Muscle layer of colon (tissue), 2 donors: Measurements from ENCODE around the gene CA4.

Experiments
- H3K27ac ChIP-seq: one replicate; pipeline ENCODE4 v1.7.0; 2013; ENCODE audit warnings: low read depth, mild to moderate bottlenecking, low read length, moderate library complexity
- H3K27me3 ChIP-seq, 2 donors: one replicate each; pipeline ENCODE4 v1.7.0; 2013; ENCODE audit warnings: low read length in 2 of 2, mild to moderate bottlenecking in 2 of 2; ENCODE audit not compliant: insufficient read depth in 2 of 2, control insufficient read depth in 1 of 2
- H3K36me3 ChIP-seq: one replicate; pipeline ENCODE4 v1.7.0; 2013; ENCODE audit warnings: mild to moderate bottlenecking, low read length; ENCODE audit not compliant: insufficient read depth
- H3K4me1 ChIP-seq: one replicate; pipeline ENCODE4 v1.7.0; 2013; ENCODE audit warnings: mild to moderate bottlenecking, low read length; ENCODE audit not compliant: insufficient read depth
- H3K4me3 ChIP-seq, 2 donors: one replicate each; pipeline ENCODE4 v1.7.0; 2013; ENCODE audit warnings: low read length in 2 of 2, low read depth in 1 of 2, mild to moderate bottlenecking in 1 of 2, moderate library complexity in 1 of 2
- H3K9ac ChIP-seq: one replicate; pipeline ENCODE4 v1.7.0; 2013; ENCODE audit warnings: low read length
- H3K9me3 ChIP-seq: one replicate; pipeline ENCODE4 v1.7.0; 2013; ENCODE audit warnings: mild to moderate bottlenecking, low read length
- donor health status: abdominal sarcoma.
- donor health status: Adenocarcinoma of cecum.

CA4 gene

DNA sequence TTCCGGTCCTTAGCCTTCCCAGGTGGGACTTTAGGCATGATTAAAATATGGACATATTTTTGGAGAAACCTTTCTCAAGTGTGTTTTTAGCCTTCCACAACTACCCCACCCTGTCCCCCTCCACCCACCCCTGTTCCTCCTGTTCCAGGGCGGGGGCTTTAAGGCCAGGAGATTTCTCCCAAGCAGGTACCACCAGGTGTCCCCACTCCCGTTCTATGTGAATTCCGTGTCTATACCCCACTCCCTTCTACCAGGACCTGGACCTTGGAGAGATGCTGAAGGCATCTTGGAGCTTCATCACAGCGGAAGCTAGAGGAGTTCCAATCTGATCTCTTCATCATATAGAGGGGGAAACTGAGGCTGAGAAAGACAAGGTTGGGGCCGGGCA lies 9.7 kb downstream of the CA4 start:
- Histone ChIP-seq H3K27me3 (peaks cover 0 to 27% of the 10 kb centered on the region in 2 donors), H3K4me1 (no peaks in the 10 kb centered on the region), H3K27ac (no peak overlapping the region), H3K9me3 (no peaks in the 10 kb centered on the region), H3K9ac (no peak overlapping the region), H3K4me3 (no peak overlapping the region), H3K36me3 (no peaks in the 10 kb centered on the region)

DNA sequence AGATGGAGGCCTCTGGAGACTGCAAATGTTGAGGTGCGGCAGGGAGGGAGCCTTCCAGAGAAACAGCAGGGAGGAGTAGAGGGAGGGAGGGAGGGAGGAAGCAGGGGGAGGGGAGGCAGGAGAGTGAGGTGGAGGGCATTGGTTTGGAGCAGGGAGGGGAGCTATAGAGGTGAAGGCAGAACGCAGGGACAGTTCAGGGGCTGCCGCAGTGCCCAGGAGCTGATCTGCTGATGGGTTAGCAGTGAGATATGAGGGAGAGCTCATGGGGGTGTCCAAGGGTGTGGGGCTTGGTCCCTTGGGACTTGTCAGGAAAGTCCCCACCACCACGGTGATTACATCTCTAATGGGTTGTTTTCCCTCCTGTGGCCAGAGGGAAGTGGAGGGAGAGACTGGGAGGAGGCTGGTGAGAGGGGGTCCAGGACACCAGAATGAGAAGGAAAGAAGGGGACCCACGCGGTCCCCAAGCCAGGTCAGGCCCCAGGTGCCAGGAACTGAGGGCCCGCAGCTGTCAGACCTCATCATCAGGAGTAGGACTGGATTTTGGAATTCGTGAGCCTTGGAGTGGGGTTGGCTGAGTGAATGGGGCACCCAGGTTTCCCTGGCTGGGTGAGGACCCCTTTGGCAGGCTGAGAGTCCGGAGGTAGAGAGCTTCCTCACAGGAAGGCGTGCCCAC lies 11.2 kb downstream of the CA4 start:
- H3K4me1 ChIP-seq = no peaks in the 10 kb centered on the region
- peaks cover 0 to 21% of the 10 kb centered on the region in 2 donors for H3K27me3 ChIP-seq
- no peak overlapping the region for H3K9ac ChIP-seq
- no peaks in the 10 kb centered on the region for H3K9me3 ChIP-seq
- H3K36me3 ChIP-seq = no peaks in the 10 kb centered on the region
- no peak overlapping the region for H3K4me3 ChIP-seq
- H3K27ac ChIP-seq = no peak overlapping the region

DNA sequence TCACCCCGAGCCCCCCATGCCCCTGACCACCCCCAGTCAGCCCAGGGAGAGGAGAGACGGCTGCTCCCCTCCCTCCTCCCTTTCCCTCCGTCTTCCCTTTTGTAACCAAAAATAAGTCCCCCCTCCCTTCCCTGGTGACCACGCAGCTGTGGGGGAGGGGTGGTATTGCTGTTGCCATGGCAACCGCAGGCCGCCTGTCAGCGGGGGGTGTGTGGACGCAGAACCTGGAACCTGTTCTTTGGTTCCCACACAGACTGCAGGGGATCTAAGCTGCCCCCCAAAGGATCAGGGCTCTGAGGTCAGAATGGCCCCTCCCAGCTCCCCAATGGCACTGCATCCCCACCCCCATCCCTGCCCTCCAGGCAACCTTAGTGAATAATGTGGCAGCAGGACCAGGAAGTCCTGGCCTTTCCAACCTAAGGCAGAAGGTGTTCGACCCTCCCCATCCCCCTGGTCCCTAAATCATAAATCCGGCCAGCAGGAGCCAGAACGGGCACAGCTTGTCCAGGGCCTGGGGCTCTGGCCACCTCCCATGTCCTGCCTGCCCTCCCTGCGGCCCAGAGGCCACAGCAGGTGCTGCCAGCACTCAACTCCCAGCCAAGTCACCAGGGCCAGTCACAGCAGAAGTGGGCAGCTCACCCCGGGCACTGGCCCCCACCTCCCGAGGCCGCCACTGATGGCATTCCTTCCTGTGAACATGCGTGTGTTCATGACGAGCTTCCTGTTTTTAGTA lies 12.0 kb downstream of the CA4 start:
- Histone ChIP-seq H3K27ac (no peak overlapping the region), H3K27me3 (peaks cover 0 to 19% of the 10 kb centered on the region in 2 donors), H3K9ac (no peak overlapping the region), H3K4me3 (no peak overlapping the region), H3K4me1 (no peaks in the 10 kb centered on the region), H3K36me3 (no peaks in the 10 kb centered on the region), H3K9me3 (no peaks in the 10 kb centered on the region)

DNA sequence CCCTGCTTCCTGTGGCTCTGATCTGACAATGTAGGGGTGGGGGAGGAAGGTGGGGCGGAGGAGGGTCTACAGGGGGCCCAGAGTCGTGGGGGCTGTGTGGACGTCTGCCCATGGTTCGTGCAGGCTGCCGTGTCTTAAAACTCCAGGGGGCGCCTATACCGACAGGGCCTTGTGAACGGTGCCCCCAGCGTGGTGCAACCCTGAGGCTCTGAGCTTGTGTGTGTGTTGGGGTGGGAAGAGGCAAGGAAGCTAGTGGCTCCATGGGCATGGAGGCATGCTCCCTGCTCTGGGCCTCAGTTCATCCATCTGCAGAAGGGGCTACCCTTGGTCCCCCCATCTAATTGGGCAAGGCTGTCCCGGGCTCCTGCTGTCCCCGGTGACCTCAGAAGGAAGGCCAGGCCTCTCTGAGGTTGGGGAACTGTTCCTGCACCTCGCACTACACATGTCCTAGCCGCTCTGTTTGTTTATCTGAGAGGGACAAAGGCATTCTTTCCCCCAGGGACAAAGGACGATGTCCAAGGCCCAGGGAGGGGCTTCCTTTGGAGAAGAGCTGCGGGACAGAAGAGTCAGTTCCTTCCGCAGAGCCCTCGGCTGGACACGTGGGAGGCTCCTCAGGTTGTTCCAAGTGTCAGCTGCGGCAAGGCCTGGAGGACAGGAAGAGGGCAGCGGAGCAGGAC lies 13.5 kb downstream of the CA4 start:
- H3K27ac ChIP-seq = no peak overlapping the region
- no peak overlapping the region for H3K9ac ChIP-seq
- peaks cover 0 to 8% of the 10 kb centered on the region in 2 donors for H3K27me3 ChIP-seq
- H3K4me3 ChIP-seq = no peak overlapping the region
- no peaks in the 10 kb centered on the region for H3K36me3 ChIP-seq
- H3K9me3 ChIP-seq = no peaks in the 10 kb centered on the region
- no peaks in the 10 kb centered on the region for H3K4me1 ChIP-seq

DNA sequence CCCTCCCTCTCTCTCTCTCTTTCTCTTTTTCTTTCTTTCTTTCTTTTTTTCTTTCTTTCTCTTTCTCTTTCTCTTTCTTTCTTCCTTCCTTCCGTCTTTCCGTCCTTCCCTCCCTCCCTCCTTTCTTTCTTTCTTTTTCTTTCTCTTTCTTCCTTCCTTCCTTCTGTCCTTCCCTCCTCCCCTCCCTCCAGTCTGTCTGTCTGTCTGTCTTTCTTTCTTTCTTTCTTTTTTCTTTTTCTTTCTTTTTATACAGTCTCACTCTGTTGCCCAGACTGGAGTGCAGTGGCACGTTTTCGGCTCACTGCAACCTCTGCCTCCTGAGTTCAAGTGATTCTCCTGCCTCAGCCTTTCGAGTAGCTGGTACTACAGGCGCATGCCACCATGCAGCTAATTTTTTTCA lies 14.4 kb downstream of the CA4 start:
- Histone ChIP-seq H3K9ac (no peak overlapping the region), H3K9me3 (no peaks in the 10 kb centered on the region), H3K27ac (no peak overlapping the region), H3K4me1 (no peaks in the 10 kb centered on the region), H3K4me3 (no peak overlapping the region), H3K36me3 (no peaks in the 10 kb centered on the region), H3K27me3 (peaks cover 0 to 1% of the 10 kb centered on the region in 2 donors)

DNA sequence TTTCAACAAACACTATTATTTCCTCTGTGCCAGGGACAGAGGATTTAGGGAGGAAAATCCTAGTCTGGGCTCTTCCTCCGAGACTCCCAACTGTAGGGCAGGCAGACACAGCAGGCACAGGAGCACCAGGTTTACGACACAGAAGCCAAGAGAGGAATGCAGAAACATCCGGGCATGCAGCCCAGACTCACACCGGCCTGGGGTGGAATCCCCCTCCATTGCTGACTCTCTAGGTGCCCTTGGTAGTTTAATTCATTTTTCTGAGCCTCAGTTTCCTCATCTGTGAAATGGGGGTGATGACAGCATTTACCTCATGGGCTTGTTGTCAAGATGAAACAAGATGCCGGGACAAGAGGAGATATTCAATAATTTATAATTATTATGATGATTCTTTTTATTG lies 14.9 kb downstream of the CA4 start:
- no peaks in the 10 kb centered on the region for H3K36me3 ChIP-seq
- H3K9me3 ChIP-seq = no peaks in the 10 kb centered on the region
- no peak overlapping the region for H3K9ac ChIP-seq
- H3K4me3 ChIP-seq = no peak overlapping the region
- no peak overlapping the region for H3K27ac ChIP-seq
- H3K4me1 ChIP-seq = no peaks in the 10 kb centered on the region
- no peaks in the 10 kb centered on the region for H3K27me3 ChIP-seq

DNA sequence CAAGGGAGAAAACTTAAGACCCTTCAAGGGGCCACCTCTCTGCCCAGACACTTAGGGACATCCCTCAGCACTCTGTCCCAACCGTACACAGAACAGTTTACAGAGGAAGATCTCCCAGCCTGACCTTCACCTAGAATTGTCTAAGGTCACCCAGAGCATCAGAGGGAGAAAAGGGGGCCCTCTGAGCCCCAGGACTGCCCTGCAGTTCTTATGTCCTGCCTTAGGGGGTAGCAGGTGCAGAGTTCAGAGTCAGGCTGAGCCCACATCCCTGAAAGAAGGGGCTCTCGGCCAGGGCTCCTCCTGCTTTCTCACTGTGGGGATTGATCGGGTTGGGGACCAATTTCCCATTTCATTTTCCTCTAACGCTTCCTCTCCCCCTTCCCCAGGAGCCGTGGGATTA lies 15.4 kb downstream of the CA4 start:
- no peaks in the 10 kb centered on the region for H3K4me1 ChIP-seq
- no peaks in the 10 kb centered on the region for H3K9me3 ChIP-seq
- no peaks in the 10 kb centered on the region for H3K27me3 ChIP-seq
- no peaks in the 10 kb centered on the region for H3K36me3 ChIP-seq
- no peak overlapping the region for H3K27ac ChIP-seq
- H3K9ac ChIP-seq = no peak overlapping the region
- H3K4me3 ChIP-seq = no peak overlapping the region

DNA sequence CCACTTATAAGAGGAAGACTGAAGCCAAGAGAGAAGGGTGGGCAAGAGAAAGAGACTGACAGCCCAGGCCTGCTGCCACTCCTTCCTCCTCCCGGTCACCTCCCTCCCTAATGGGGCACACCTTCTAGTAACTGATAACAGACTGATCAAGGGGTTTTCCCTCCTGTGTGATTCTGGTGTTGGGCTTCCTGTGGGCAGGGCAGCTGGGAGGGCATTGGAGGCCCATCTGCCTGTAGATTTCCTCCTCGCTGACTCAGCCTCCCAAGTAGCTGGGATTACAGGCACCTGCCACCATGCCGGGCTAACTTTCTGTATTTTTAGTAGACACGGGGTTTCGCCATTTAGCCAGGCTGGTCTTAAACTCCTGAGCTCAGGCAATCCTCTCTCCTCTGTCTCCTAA lies 16.2 kb downstream of the CA4 start:
- Histone ChIP-seq H3K4me3 (no peak overlapping the region), H3K9me3 (no peaks in the 10 kb centered on the region), H3K9ac (no peak overlapping the region), H3K4me1 (no peaks in the 10 kb centered on the region), H3K36me3 (no peaks in the 10 kb centered on the region), H3K27ac (no peak overlapping the region), H3K27me3 (no peaks in the 10 kb centered on the region)

DNA sequence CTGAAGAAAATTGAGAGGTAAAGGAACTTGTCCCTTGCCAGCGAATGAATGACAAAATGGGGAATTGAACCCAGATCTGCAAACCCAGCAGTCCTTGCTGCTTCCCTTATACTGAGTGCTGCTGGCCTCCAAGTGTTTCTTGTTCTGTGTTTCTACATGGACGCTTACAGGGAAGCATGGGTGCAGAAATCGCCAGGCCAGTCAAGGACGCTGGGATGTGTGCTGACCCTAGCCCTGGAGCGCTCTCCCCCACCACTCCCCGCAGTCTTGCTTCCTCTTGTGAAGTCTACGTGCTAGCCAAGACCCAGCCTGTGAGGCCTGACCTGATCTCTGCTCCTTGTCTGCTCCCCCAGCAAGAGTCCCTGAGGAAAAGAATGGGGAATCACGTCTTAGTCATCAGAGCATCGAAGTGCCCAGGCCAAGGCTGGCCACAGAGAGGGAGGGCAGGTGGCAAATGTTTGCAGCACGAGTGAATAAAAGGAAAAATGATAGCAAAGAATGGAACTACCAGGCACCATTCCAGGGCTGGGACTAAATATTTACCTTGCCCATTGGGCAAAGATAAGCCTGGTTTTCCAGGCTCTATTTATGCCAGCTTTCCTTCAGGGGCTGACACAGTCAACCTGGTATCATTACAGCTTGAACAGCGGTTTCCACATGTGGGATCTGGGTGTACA lies 17.4 kb downstream of the CA4 start:
- Histone ChIP-seq H3K36me3 (no peaks in the 10 kb centered on the region), H3K4me1 (no peaks in the 10 kb centered on the region), H3K27ac (no peak overlapping the region), H3K27me3 (no peaks in the 10 kb centered on the region), H3K9me3 (no peaks in the 10 kb centered on the region), H3K4me3 (no peak overlapping the region), H3K9ac (no peak overlapping the region)

DNA sequence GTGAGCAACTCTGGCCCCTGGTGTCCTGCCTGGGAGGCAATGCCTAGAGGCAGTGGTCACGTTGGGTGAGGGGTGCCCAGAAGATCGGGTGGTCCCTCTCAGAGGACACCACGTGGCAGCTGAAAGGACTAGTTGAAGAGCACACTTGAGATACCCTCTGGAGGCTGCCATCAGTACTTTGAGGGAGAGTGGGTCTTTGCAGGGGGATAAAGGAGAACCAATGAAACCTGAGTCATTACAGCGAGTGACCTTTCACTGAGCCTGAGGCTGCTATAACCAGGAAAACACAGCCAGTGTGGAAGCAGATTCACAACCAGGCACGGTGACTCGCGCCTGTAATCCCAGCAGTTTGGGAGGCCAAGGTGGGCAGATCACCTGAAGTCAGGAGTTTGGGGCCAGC lies 18.9 kb downstream of the CA4 start:
- H3K4me3 ChIP-seq = no peak overlapping the region
- H3K4me1 ChIP-seq = no peaks in the 10 kb centered on the region
- H3K9ac ChIP-seq = no peak overlapping the region
- no peaks in the 10 kb centered on the region for H3K27me3 ChIP-seq
- no peaks in the 10 kb centered on the region for H3K9me3 ChIP-seq
- H3K27ac ChIP-seq = no peak overlapping the region
- no peaks in the 10 kb centered on the region for H3K36me3 ChIP-seq
